IMR-90 (cell line): ENCODE measurements around the gene MYO1H. TPM values are rescaled to one million over a fixed set of nuclear protein-coding genes. Genes with fewer than 3 reads are reported as not detected.

Experiments used
- ATAC-seq: fragments of 200-7000 bp; cut with Tn5 transposase; 2 replicates; pipeline ENCODE4 v1.9.1; 2020; ENCODE audit warnings: low read depth, mild to moderate bottlenecking, moderate library complexity
- BruUV-seq: library from RNA; stranded (reverse); fragments of 400-500 nt; replicated peaks from 2 replicates; lab custom pipeline; 2021; lab: Mats Ljungman, UMichigan
- CTCF ChIA-PET: fragments of 300-600 bp; formaldehyde crosslinking; extraction: SDS; loops from one replicate; lab custom pipeline; 2021; ENCODE audit warnings: antibody characterized with exemption; lab: Yijun Ruan, JAX
- POLR2A ChIA-PET: fragments of 300-600 bp; sonication (Branson Sonifier 250); formaldehyde crosslinking; loops from one replicate; lab custom pipeline; 2022; ENCODE audit warnings: antibody characterized with exemption; ENCODE audit not compliant: unreplicated experiment; lab: Charles Lee
- DNase-seq: peaks from one replicate; pipeline ENCODE4 v3.0.0; 2013
- H2AFZ ChIP-seq: replicated peaks from 2 replicates; pipeline ENCODE3; 2013; ENCODE audit warnings: low read length, mild to moderate bottlenecking; ENCODE audit not compliant: poor library complexity
- H2AK5ac ChIP-seq: 2 replicates; pipeline ENCODE4 v1.6.1; 2013; ENCODE audit warnings: low read depth, low read length, inconsistent platforms
- H2AK9ac ChIP-seq: replicated peaks from 2 replicates; pipeline ENCODE3; 2013; ENCODE audit warnings: mild to moderate bottlenecking, low read depth, low read length, moderate library complexity; ENCODE audit not compliant: poor library complexity
- H2BK120ac ChIP-seq: 2 replicates; pipeline ENCODE4 v1.6.1; 2013; ENCODE audit warnings: low read depth, low read length, inconsistent platforms
- H2BK15ac ChIP-seq: 3 replicates; pipeline ENCODE4 v1.6.1; 2013; ENCODE audit warnings: low read depth, low read length, inconsistent platforms
- H2BK20ac ChIP-seq: 2 replicates; pipeline ENCODE4 v1.6.1; 2013; ENCODE audit warnings: low read depth, mild to moderate bottlenecking, inconsistent platforms, low read length, moderate library complexity
- H2BK5ac ChIP-seq: 2 replicates; pipeline ENCODE4 v1.6.1; 2013; ENCODE audit warnings: mild to moderate bottlenecking, low read depth, low read length, inconsistent platforms; ENCODE audit not compliant: poor library complexity, severe bottlenecking
- H3K14ac ChIP-seq: replicated peaks from 2 replicates; pipeline ENCODE4 v1.6.1; 2013; ENCODE audit warnings: low read depth, low read length, inconsistent platforms
- H3K18ac ChIP-seq: 2 replicates; pipeline ENCODE4 v1.6.1; 2013; ENCODE audit warnings: low read depth, low read length, control low read depth
- H3K23ac ChIP-seq: 2 replicates; pipeline ENCODE4 v1.6.1; 2013; ENCODE audit warnings: low read depth, low read length, inconsistent platforms
- H3K27ac ChIP-seq: 2 replicates; pipeline ENCODE4 v1.5.1; 2013; ENCODE audit warnings: mild to moderate bottlenecking, control low read depth, low read length; ENCODE audit not compliant: insufficient read depth
- H3K27me3 ChIP-seq: 2 replicates; pipeline ENCODE4 v1.6.1; 2013; ENCODE audit warnings: low read length; ENCODE audit not compliant: control insufficient read depth, insufficient read depth
- H3K36me3 ChIP-seq: 2 replicates; pipeline ENCODE4 v1.6.1; 2013; ENCODE audit warnings: low read length, mixed read lengths; ENCODE audit not compliant: control insufficient read depth, insufficient read depth
- H3K4ac ChIP-seq: 2 replicates; pipeline ENCODE4 v1.6.1; 2013; ENCODE audit warnings: low read depth, low read length, inconsistent platforms
- H3K4me1 ChIP-seq: 2 replicates; pipeline ENCODE4 v1.6.1; 2013; ENCODE audit warnings: low read length, mixed read lengths; ENCODE audit not compliant: control insufficient read depth, insufficient read depth
- H3K4me2 ChIP-seq: 2 replicates; pipeline ENCODE4 v1.6.1; 2013; ENCODE audit warnings: low read depth, mild to moderate bottlenecking, control low read depth, low read length, moderate library complexity
- H3K4me3 ChIP-seq: 2 replicates; pipeline ENCODE4 v1.5.1; 2013; ENCODE audit warnings: low read depth, mild to moderate bottlenecking, control low read depth, low read length, moderate library complexity; ENCODE audit not compliant: insufficient read depth
- H3K56ac ChIP-seq: 2 replicates; pipeline ENCODE4 v1.6.1; 2013; ENCODE audit warnings: low read length, inconsistent platforms; ENCODE audit not compliant: insufficient read depth; ENCODE audit errors: extremely low read depth
- H3K79me1 ChIP-seq, 2 experiments: 2 replicates each; pipeline ENCODE4 v1.6.1; 2013; ENCODE audit warnings: low read length in 2 of 2, inconsistent platforms in 1 of 2, low read depth in 1 of 2
- H3K9ac ChIP-seq: 2 replicates; pipeline ENCODE4 v1.6.1; 2013; ENCODE audit warnings: low read depth, low read length, control low read depth
- H3K9me1 ChIP-seq: 2 replicates; pipeline ENCODE4 v1.6.1; 2013; ENCODE audit warnings: low read length, inconsistent platforms; ENCODE audit not compliant: insufficient read depth
- H3K9me3 ChIP-seq: 2 replicates; pipeline ENCODE4 v1.6.1; 2013; ENCODE audit warnings: low read length; ENCODE audit not compliant: control insufficient read depth, insufficient read depth
- H4K20me1 ChIP-seq: 2 replicates; pipeline ENCODE4 v1.6.1; 2013; ENCODE audit warnings: low read length, inconsistent platforms; ENCODE audit not compliant: insufficient read depth
- H4K5ac ChIP-seq: 2 replicates; pipeline ENCODE4 v1.6.1; 2013; ENCODE audit warnings: mild to moderate bottlenecking, low read depth, low read length, control low read depth
- H4K8ac ChIP-seq, 2 experiments: 2 replicates each; pipeline ENCODE4 v1.6.1; 2013; ENCODE audit warnings: low read depth in 2 of 2, low read length in 2 of 2, control low read depth in 1 of 2, inconsistent platforms in 1 of 2
- H4K91ac ChIP-seq: 2 replicates; pipeline ENCODE4 v1.6.1; 2013; ENCODE audit warnings: low read depth, low read length, inconsistent platforms; ENCODE audit not compliant: insufficient read depth
- BHLHE40 ChIP-seq: fragments of 150-350 bp; IDR thresholded peaks from 2 replicates; pipeline ENCODE4 v1.6.1; 2016; ENCODE audit warnings: mild to moderate bottlenecking, low read depth, low read length
- CEBPB ChIP-seq: IDR thresholded peaks from 2 replicates; pipeline ENCODE4 v1.6.1; 2012; ENCODE audit warnings: low read depth, low read length, improper control_type of control experiment
- CTCF ChIP-seq: conservative IDR thresholded peaks from 2 replicates; pipeline ENCODE4 v1.5.1; 2012; ENCODE audit warnings: mild to moderate bottlenecking, low read depth, low read length, improper control_type of control experiment
- ELK1 ChIP-seq: fragments of 150-350 bp; IDR thresholded peaks from 2 replicates; pipeline ENCODE4 v1.6.1; 2016; ENCODE audit warnings: low read depth, mild to moderate bottlenecking, low read length, moderate library complexity, borderline replicate concordance
- MAZ ChIP-seq: IDR thresholded peaks from 2 replicates; pipeline ENCODE4 v1.6.1; 2012; ENCODE audit warnings: low read depth, mild to moderate bottlenecking, low read length, improper control_type of control experiment, moderate library complexity, borderline replicate concordance
- MXI1 ChIP-seq: IDR thresholded peaks from 2 replicates; pipeline ENCODE4 v1.6.1; 2012; ENCODE audit warnings: low read depth, mild to moderate bottlenecking, low read length, moderate library complexity, borderline replicate concordance
- NFE2L2 ChIP-seq: fragments of 150-350 bp; IDR thresholded peaks from 2 replicates; pipeline ENCODE4 v1.6.1; 2016; ENCODE audit warnings: low read depth, mild to moderate bottlenecking, low read length
- POLR2A ChIP-seq: IDR thresholded peaks from 2 replicates; pipeline ENCODE4 v1.6.1; 2012; ENCODE audit warnings: mild to moderate bottlenecking, low read depth, low read length
- RFX5 ChIP-seq: IDR thresholded peaks from 2 replicates; pipeline ENCODE4 v1.8.0; 2012; ENCODE audit warnings: low read depth, mild to moderate bottlenecking, low read length, moderate library complexity
- SMC3 ChIP-seq: fragments of 150-350 bp; IDR thresholded peaks from 2 replicates; pipeline ENCODE4 v1.6.1; 2016; ENCODE audit warnings: low read depth, mild to moderate bottlenecking, antibody characterized with exemption, low read length, moderate library complexity
- whole genome bisulfite sequencing, 2 experiments: methylation state at CpG; one replicate each; pipeline versions ENCODE4 v1.1.5 to v1.1.7; 2013; ENCODE audit warnings: missing lambda C conversion rate in 2 of 2; ENCODE audit not compliant: insufficient read length in 1 of 2; ENCODE audit errors: extremely low coverage in 2 of 2; 5-methylcytosine and 5-hydroxymethylcytosine counted together
- dilution Hi-C: fragments of 300-500 bp; cut with HindIII; formaldehyde crosslinking; loops from one replicate; pipeline ENCODE4 v1.14.3; 2018; ENCODE audit warnings: low sequenced_read_pairs; ENCODE audit not compliant: unreplicated experiment
- in situ Hi-C: fragments of 300-500 bp; cut with MboI; formaldehyde crosslinking; loops from 3 replicates; pipeline ENCODE4 v1.14.3; 2019; ENCODE audit warnings: low sequenced_read_pairs, inconsistent platforms, mixed read lengths
- intact Hi-C: fragments of 100-400 bp; cut with micrococcal nuclease; formaldehyde crosslinking; loops from 2 replicates; pipeline ENCODE4 v1.10.0; 2022
- polyA plus RNA-seq, 3 experiments: library from polyadenylated mRNA; depleted of rRNA; stranded (reverse); fragments of >200 nt; gene quantifications; 2 replicates each; pipeline ENCODE4 v1.2.3, GENCODE V29; 2012; ENCODE audit warnings: low replicate concordance in 1 of 3
- total RNA-seq: library from RNA; depleted of rRNA; stranded (reverse); fragments of >200 nt; gene quantifications from 2 replicates; pipeline ENCODE4 v1.2.3, GENCODE V29; 2012

The MYO1H gene
- total and polyA plus RNA-seq, 2 of the 4 experiments (the other 2 are of a cell fraction), result not detected

GRCh38 chr12:109458771-109459208 is 111.1 kb downstream of the MYO1H start:
- H3K56ac ChIP-seq, result peak overlapping the region; percentile 91
- H3K4me2 ChIP-seq, result peak overlapping the region; percentile 61
- 62% methylated on average over 2 of the region's 6 CpGs; no CpG with 5 or more reads in 1 of the 2 experiments for WGBS, 2 experiments
- H2AK9ac ChIP-seq, result peak overlapping the region; percentile 98
- H2AFZ ChIP-seq, result no peak overlapping the region
- intact Hi-C loops (no loop called here), dilution Hi-C loops (no loop called here), in situ Hi-C loops (no loop called here)
- H3K27me3 ChIP-seq, result no peaks in the 10 kb centered on the region
- H3K4me1 ChIP-seq, result peaks cover 44% of the 10 kb centered on the region
- ATAC-seq, result peak; percentile 1; the same call in 1 of the 2 replicates
- H2BK5ac ChIP-seq, result peak overlapping the region; percentile 95
- H3K4ac ChIP-seq, result peak overlapping the region; percentile 98
- TF ChIP-seq CEBPB, result no peak
- TF ChIP-seq MXI1, result peak; percentile 10; the same call in 1 of the 2 replicates
- no peak for TF ChIP-seq SMC3
- no peak for TF ChIP-seq BHLHE40
- TF ChIP-seq NFE2L2, result no peak
- TF ChIP-seq POLR2A, result peak; percentile 57; the same call in 1 of the 2 replicates
- no peak for TF ChIP-seq RFX5
- TF ChIP-seq ELK1, result no peak
- no peak for TF ChIP-seq CTCF
- TF ChIP-seq MAZ, result no peak
- H3K18ac ChIP-seq, result peak overlapping the region; percentile 82
- H4K5ac ChIP-seq, result peak overlapping the region; percentile 75
- H3K4me3 ChIP-seq, result no peak overlapping the region
- peaks cover 43% of the 10 kb centered on the region for H3K36me3 ChIP-seq
- POLR2A ChIA-PET, result no interaction called here
- peak overlapping the region; percentile 78; the same call in 1 of the 3 replicates for H2BK15ac ChIP-seq
- peak overlapping the region; percentile 62 for H3K9ac ChIP-seq
- peaks cover 53 to 86% of the 10 kb centered on the region in 2 experiments for H3K79me1 ChIP-seq
- H2AK5ac ChIP-seq, result peak overlapping the region; percentile 96
- peak overlapping the region; percentile 99 for H3K27ac ChIP-seq
- H3K9me1 ChIP-seq, result peaks cover 27% of the 10 kb centered on the region
- peak; percentile 74 for DNase-seq
- H3K14ac ChIP-seq, result peak overlapping the region; percentile 95
- TSS peak; percentile 68 for BruUV-seq
- CTCF ChIA-PET, result interaction anchor here (1.7 kb wide), 1 partner anchor 31 kb away, joined by 5 read pairs; no protein-coding TSS in a partner anchor
- H3K9me3 ChIP-seq, result no peaks in the 10 kb centered on the region
- H2BK20ac ChIP-seq, result peak overlapping the region; percentile 92
- peak overlapping the region; percentile 97 for H3K23ac ChIP-seq
- H4K8ac ChIP-seq, result peak overlapping the region; percentile 55 to 85; a peak in 3 of 4 replicates
- H4K20me1 ChIP-seq, result peaks cover 16% of the 10 kb centered on the region; the same call in 1 of the 2 replicates
- H2BK120ac ChIP-seq, result peak overlapping the region; percentile 96
- peak overlapping the region; percentile 96 for H4K91ac ChIP-seq
